AG04450 (cell line): ENCODE results near the gene GTPBP2. TPM values are rescaled to one million over a fixed set of nuclear protein-coding genes. Genes with fewer than 3 reads are reported as not detected.

Experiments
- CTCF ChIA-PET: fragments of 300-600, 350-600 bp; formaldehyde crosslinking; extraction: SDS; loops from one replicate; lab custom pipeline; 2022; ENCODE audit warnings: antibody characterized with exemption, inconsistent platforms; lab: Charles Lee
- POLR2A ChIA-PET: fragments of 350-600 bp; formaldehyde crosslinking; extraction: SDS; loops from one replicate; lab custom pipeline; 2021; ENCODE audit warnings: antibody characterized with exemption, inconsistent platforms; lab: Yijun Ruan, JAX
- DNase-seq: peaks from one replicate; pipeline ENCODE4 v3.0.0-alpha.2; 2011; ENCODE audit warnings: low read depth, low spot score
- H3K27ac ChIP-seq: one replicate; pipeline ENCODE4 v1.5.1; 2012; ENCODE audit warnings: low read depth, low read length, control low read depth
- H3K27me3 ChIP-seq: one replicate; pipeline ENCODE4 v1.6.0; 2012; ENCODE audit warnings: low read length; ENCODE audit not compliant: control insufficient read depth, insufficient read depth
- H3K4me3 ChIP-seq: 2 replicates; pipeline ENCODE4 v1.5.1; 2011; ENCODE audit warnings: mild to moderate bottlenecking, low read depth, low read length, control low read depth
- H3K9me3 ChIP-seq: 2 replicates; pipeline ENCODE4 v1.5.1; 2012; ENCODE audit warnings: low read length; ENCODE audit not compliant: control insufficient read depth, insufficient read depth
- polyA plus RNA-seq: library from polyadenylated mRNA; depleted of rRNA; stranded (reverse); fragments of >200 nt; gene quantifications from 2 replicates; pipeline ENCODE4 v1.2.3, GENCODE V29; 2011
- TF ChIP-seq, protein P1 (sequence below): IDR thresholded peaks from 2 replicates; pipeline ENCODE4 v1.5.1; 2011; ENCODE audit warnings: low read depth, low read length, control low read depth, inconsistent platforms

GTPBP2 gene
- polyA plus RNA-seq, 1 experiment = 60.8 TPM

DNA sequence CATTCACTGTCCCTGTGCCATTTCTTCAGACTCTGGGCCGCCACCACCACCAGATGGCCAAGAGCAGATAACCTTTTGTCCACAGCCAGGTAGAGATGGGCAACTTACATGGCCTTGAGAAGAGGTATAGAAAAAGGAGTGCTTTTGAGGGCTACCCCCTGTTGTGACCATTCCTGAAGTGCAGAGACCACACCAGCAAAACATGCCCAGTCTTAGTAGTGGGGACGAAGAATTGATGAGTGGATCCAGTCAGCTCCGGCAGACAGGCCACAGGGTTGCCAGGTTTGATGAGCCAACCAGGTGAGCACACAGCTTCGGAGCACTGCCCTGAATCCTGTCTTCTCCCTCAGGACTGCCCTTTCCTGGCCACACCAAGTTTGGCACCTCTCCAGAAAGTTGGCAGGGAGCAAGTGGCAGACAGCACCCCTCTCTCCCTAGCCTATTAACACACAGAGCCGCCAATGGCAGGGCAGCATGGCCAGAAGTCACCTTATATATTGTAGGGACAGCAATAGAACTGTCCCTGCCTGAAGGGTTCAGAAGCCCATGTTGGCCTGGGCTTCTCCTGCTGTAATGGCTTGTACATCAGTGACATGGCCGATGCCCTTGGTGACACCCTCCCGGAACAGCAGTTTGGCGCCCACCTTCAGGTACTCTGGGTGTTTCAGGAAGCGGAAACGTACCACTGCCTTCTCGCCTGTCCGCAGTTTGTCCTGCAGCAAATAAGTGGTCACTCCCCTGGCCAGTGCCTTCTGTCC is 7.8 kb downstream of the GTPBP2 start:
- no peak overlapping the region for H3K27ac ChIP-seq
- ChIA-PET POLR2A (no interaction called here), CTCF (no interaction called here)
- TF ChIP-seq, protein P1, sequence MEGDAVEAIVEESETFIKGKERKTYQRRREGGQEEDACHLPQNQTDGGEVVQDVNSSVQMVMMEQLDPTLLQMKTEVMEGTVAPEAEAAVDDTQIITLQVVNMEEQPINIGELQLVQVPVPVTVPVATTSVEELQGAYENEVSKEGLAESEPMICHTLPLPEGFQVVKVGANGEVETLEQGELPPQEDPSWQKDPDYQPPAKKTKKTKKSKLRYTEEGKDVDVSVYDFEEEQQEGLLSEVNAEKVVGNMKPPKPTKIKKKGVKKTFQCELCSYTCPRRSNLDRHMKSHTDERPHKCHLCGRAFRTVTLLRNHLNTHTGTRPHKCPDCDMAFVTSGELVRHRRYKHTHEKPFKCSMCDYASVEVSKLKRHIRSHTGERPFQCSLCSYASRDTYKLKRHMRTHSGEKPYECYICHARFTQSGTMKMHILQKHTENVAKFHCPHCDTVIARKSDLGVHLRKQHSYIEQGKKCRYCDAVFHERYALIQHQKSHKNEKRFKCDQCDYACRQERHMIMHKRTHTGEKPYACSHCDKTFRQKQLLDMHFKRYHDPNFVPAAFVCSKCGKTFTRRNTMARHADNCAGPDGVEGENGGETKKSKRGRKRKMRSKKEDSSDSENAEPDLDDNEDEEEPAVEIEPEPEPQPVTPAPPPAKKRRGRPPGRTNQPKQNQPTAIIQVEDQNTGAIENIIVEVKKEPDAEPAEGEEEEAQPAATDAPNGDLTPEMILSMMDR = no peak
- H3K4me3 ChIP-seq = no peak overlapping the region
- DNase-seq = no peak
- no peaks in the 10 kb centered on the region for H3K27me3 ChIP-seq
- no peaks in the 10 kb centered on the region for H3K9me3 ChIP-seq

GRCh38 chr6:43616725-43617472 is 12.2 kb downstream of the GTPBP2 start:
- POLR2A ChIA-PET = interaction anchor here (0.7 kb wide), 2 partner anchors 88 to 151 kb away, joined by 3 read pairs; no protein-coding TSS in a partner anchor
- H3K4me3 ChIP-seq = no peak overlapping the region
- TF ChIP-seq, protein P1 = no peak
- no peaks in the 10 kb centered on the region for H3K9me3 ChIP-seq
- H3K27ac ChIP-seq = no peak overlapping the region
- DNase-seq = no peak
- H3K27me3 ChIP-seq = no peaks in the 10 kb centered on the region
- CTCF ChIA-PET = interaction anchor here (2.5 kb wide), 1 partner anchor 8 kb away, joined by 11 read pairs; no protein-coding TSS in a partner anchor

DNA sequence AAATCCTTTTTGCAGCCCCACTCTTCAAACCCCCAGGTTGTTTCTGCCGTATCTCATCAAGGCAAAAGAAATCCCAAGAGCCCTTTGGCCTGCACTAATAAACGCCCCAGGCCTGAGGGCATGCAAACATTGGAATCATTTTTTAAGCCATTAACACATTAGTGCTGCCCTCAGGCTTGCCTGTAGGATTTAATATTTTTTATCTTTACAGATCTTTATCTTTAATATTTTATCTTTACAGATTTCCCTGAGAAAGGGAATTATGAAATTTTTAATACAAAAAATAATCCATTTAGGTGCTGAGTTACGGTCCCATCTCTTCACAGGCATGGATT is 14.7 kb downstream of the GTPBP2 start:
- POLR2A ChIA-PET = no interaction called here
- Histone ChIP-seq H3K9me3 (no peaks in the 10 kb centered on the region), H3K27me3 (no peaks in the 10 kb centered on the region), H3K4me3 (no peak overlapping the region), H3K27ac (no peak overlapping the region)
- DNase-seq = no peak
- CTCF ChIA-PET = interaction anchor here (0.7 to 1.0 kb wide), 2 partner anchors 10 to 155 kb away, joined by 5 to 7 read pairs; no protein-coding TSS in a partner anchor
- TF ChIP-seq, protein P1 = no peak

DNA sequence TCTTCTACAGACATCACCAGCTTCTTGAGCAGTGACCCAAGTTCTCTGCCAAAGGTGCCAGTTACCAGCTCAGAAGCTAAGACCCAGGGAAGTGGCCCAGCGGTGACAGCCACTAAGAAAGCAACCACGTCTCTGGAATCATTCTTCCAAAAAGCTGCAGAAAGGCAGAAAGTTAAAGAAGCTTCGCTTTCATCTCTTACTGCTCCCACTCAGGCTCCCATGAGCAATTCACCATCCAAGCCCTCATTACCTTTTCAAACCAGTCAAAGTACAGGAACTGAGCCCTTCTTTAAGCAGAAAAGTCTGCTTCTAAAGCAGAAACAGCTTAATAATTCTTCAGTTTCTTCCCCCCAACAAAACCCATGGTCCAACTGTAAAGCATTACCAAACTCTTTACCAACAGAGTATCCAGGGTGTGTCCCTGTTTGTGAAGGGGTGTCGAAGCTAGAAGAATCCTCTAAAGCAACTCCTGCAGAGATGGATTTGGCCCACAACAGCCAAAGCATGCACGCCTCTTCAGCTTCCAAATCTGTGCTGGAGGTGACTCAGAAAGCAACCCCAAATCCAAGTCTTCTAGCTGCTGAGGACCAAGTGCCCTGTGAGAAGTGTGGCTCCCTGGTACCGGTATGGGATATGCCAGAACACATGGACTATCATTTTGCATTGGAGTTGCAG is 15.2 kb downstream of the GTPBP2 start:
- TF ChIP-seq, protein P1 = no peak
- Histone ChIP-seq H3K4me3 (no peak overlapping the region), H3K9me3 (no peaks in the 10 kb centered on the region), H3K27ac (no peak overlapping the region), H3K27me3 (no peaks in the 10 kb centered on the region)
- POLR2A ChIA-PET = interaction anchor here (0.7 kb wide), 1 partner anchor 15 kb away, joined by 4 read pairs; the partner anchor contains the start of gene GTPBP2
- CTCF ChIA-PET = interaction anchor here (0.6 to 0.7 kb wide), 2 partner anchors 10 to 588 kb away, joined by 5 read pairs; no protein-coding TSS in a partner anchor
- no peak for DNase-seq
